Measurements from ENCODE around the gene CDT1. TPM values are rescaled to one million over a fixed set of nuclear protein-coding genes. Genes with fewer than 3 reads are reported as not detected.

CDT1 gene
- polyA plus RNA-seq, 3 donors: 9.7 to 13.7 (median 10.5) TPM

GRCh38 chr16:88834670-88835069 lies 31.1 kb downstream of the CDT1 start:
- DNase-seq (ENCODE audit: low read depth in 3 of 3, low spot score in 2 of 3): no peak

- DNase-seq (ENCODE audit: low read depth in 3 of 3, low spot score in 2 of 3): no peak
Measured at GRCh38 chr16:88835383-88835782, 31.8 kb downstream of the CDT1 start.

- DNase-seq (ENCODE audit: low read depth in 3 of 3, low spot score in 2 of 3): no peak
Measured at GRCh38 chr16:88835818-88836217, 32.2 kb downstream of the CDT1 start.

- DNase-seq (ENCODE audit: low read depth in 3 of 3, low spot score in 2 of 3): no peak
Measured at GRCh38 chr16:88836791-88837190, 33.2 kb downstream of the CDT1 start.

- DNase-seq (ENCODE audit: low read depth in 3 of 3, low spot score in 2 of 3): no peak
Measured at GRCh38 chr16:88837806-88838205, 34.2 kb downstream of the CDT1 start.

GRCh38 chr16:88838566-88838965 lies 35.0 kb downstream of the CDT1 start:
- no peak for DNase-seq (ENCODE audit: low read depth in 3 of 3, low spot score in 2 of 3)

- no peak for DNase-seq (ENCODE audit: low read depth in 3 of 3, low spot score in 2 of 3)
Measured at GRCh38 chr16:88839026-88839529, 35.5 kb downstream of the CDT1 start.

- DNase-seq (ENCODE audit: low read depth in 3 of 3, low spot score in 2 of 3): no peak
Measured at GRCh38 chr16:88839745-88840599, 36.4 kb downstream of the CDT1 start.

- no peak for DNase-seq (ENCODE audit: low read depth in 3 of 3, low spot score in 2 of 3)
Measured at GRCh38 chr16:88840600-88841215, 37.1 kb downstream of the CDT1 start.

- DNase-seq (ENCODE audit: low read depth in 3 of 3, low spot score in 2 of 3): no peak
Measured at GRCh38 chr16:88841521-88842307, 38.1 kb downstream of the CDT1 start.

- no peak for DNase-seq (ENCODE audit: low read depth in 3 of 3, low spot score in 2 of 3)
Measured at GRCh38 chr16:88842308-88842756, 38.7 kb downstream of the CDT1 start.

GRCh38 chr16:88842806-88843205 lies 39.2 kb downstream of the CDT1 start:
- no peak for DNase-seq (ENCODE audit: low read depth in 3 of 3, low spot score in 2 of 3)

- no peak for DNase-seq (ENCODE audit: low read depth in 3 of 3, low spot score in 2 of 3)
Measured at GRCh38 chr16:88843256-88843655, 39.7 kb downstream of the CDT1 start.

- DNase-seq (ENCODE audit: low read depth in 3 of 3, low spot score in 2 of 3): no peak
Measured at GRCh38 chr16:88844419-88845036, 40.9 kb downstream of the CDT1 start.

GRCh38 chr16:88846088-88846487 lies 42.5 kb downstream of the CDT1 start:
- DNase-seq (ENCODE audit: low read depth in 3 of 3, low spot score in 2 of 3): no peak

GRCh38 chr16:88847654-88848053 lies 44.1 kb downstream of the CDT1 start:
- DNase-seq (ENCODE audit: low read depth in 3 of 3, low spot score in 2 of 3): no peak

GRCh38 chr16:88848557-88848956 lies 45.0 kb downstream of the CDT1 start:
- no peak for DNase-seq (ENCODE audit: low read depth in 3 of 3, low spot score in 2 of 3)

GRCh38 chr16:88850531-88851199 lies 47.1 kb downstream of the CDT1 start:
- DNase-seq (ENCODE audit: low read depth in 3 of 3, low spot score in 2 of 3): no peak

GRCh38 chr16:88851616-88852015 lies 48.0 kb downstream of the CDT1 start:
- no peak for DNase-seq (ENCODE audit: low read depth in 3 of 3, low spot score in 2 of 3)

- no peak for DNase-seq (ENCODE audit: low read depth in 3 of 3, low spot score in 2 of 3)
Measured at GRCh38 chr16:88853325-88853941, 49.8 kb downstream of the CDT1 start.

Measured in right renal cortex interstitium (tissue), 3 donors.